Astrocyte of the spinal cord (primary cell): ENCODE data around the gene ARHGAP25.
"Not testable (repeated sequence)": the region's sequence is repeated elsewhere in the genome, so short reads cannot be mapped to it uniquely, and the experiment has no call there.

Source experiments
- DNase-seq: peaks from one replicate; pipeline ENCODE4 v3.0.0; 2011; ENCODE audit warnings: low read depth, low spot score
- H3K4me3 ChIP-seq: 2 replicates; pipeline ENCODE4 v1.5.1; 2011; ENCODE audit warnings: low read depth, mild to moderate bottlenecking, low read length, moderate library complexity
- CTCF ChIP-seq: IDR thresholded peaks from 2 replicates; pipeline ENCODE4 v1.5.1; 2012; ENCODE audit warnings: low read depth, mild to moderate bottlenecking, low read length, inconsistent platforms
- in situ Hi-C: cut with HindIII; loops from 2 replicates; pipeline ENCODE4 v1.10.0; 2017; ENCODE audit warnings: low sequenced_read_pairs

Gene ARHGAP25

GRCh38 chr2:68796295-68796905 is 61.8 kb downstream of the ARHGAP25 start:
- H3K4me3 ChIP-seq: no peak overlapping the region
- in situ Hi-C loops: no loop called here
- no peak for DNase-seq
- TF ChIP-seq CTCF: no peak

GRCh38 chr2:68798569-68798968 is 64.0 kb downstream of the ARHGAP25 start:
- no peak for TF ChIP-seq CTCF
- in situ Hi-C loops: no loop called here
- no peak for DNase-seq
- no peak overlapping the region for H3K4me3 ChIP-seq

GRCh38 chr2:68799140-68800026 is 64.8 kb downstream of the ARHGAP25 start:
- no peak for DNase-seq
- in situ Hi-C loops: no loop called here
- TF ChIP-seq CTCF: no peak
- no peak overlapping the region for H3K4me3 ChIP-seq

GRCh38 chr2:68800027-68800401 is 65.4 kb downstream of the ARHGAP25 start:
- H3K4me3 ChIP-seq: no peak overlapping the region
- DNase-seq: no peak
- in situ Hi-C loops: no loop called here
- no peak for TF ChIP-seq CTCF

GRCh38 chr2:68800517-68800916 is 65.9 kb downstream of the ARHGAP25 start:
- in situ Hi-C loops: no loop called here
- no peak overlapping the region for H3K4me3 ChIP-seq
- DNase-seq: no peak
- TF ChIP-seq CTCF: no peak

- H3K4me3 ChIP-seq, DNase-seq, in situ Hi-C loops: not testable (repeated sequence)
These were observed 67.5 kb downstream of the ARHGAP25 start for GRCh38 chr2:68802161-68802560.

GRCh38 chr2:68805025-68805424 is 70.4 kb downstream of the ARHGAP25 start:
- in situ Hi-C loops: no loop called here

More at GRCh38 chr2:68805025-68805424, 70.4 kb downstream of the ARHGAP25 start:
- H3K4me3 ChIP-seq: no peak overlapping the region
- no peak for TF ChIP-seq CTCF
- DNase-seq: no peak
